Progenitor cell of endocrine pancreas (in vitro differentiated cells): ENCODE measurements around the gene VSNL1. TPM values are rescaled to one million over a fixed set of nuclear protein-coding genes. Genes with fewer than 3 reads are reported as not detected.

Experiments
- DNase-seq: peaks from one replicate; pipeline ENCODE4 v3.0.0; 2021; ENCODE audit warnings: low spot score; ENCODE audit not compliant: unreplicated experiment
- H3K27ac Mint-ChIP-seq: 2 replicates; pipeline ENCODE4 v1.8.0; 2021; ENCODE audit warnings: mild to moderate bottlenecking, moderate library complexity, mixed read lengths
- H3K27me3 Mint-ChIP-seq: 2 replicates; pipeline ENCODE4 v1.8.0; 2021; ENCODE audit warnings: mixed read lengths
- H3K36me3 Mint-ChIP-seq: 2 replicates; pipeline ENCODE4 v1.8.0; 2022; ENCODE audit warnings: mixed read lengths; ENCODE audit not compliant: insufficient read depth
- H3K4me1 Mint-ChIP-seq: 2 replicates; pipeline ENCODE4 v1.8.0; 2021; ENCODE audit warnings: low read depth, mixed read lengths
- H3K4me3 Mint-ChIP-seq: 2 replicates; pipeline ENCODE4 v1.8.0; 2021; ENCODE audit warnings: low read depth, mild to moderate bottlenecking, moderate library complexity, mixed read lengths
- H3K9me3 Mint-ChIP-seq: 2 replicates; pipeline ENCODE4 v1.8.0; 2021; ENCODE audit warnings: low read depth, mixed read lengths
- CTCF ChIP-seq: fragments of 200-600 bp; sonication (generic); IDR thresholded peaks from one replicate; pipeline ENCODE4 v1.5.0; 2021; ENCODE audit warnings: antibody characterized with exemption, mild to moderate bottlenecking; ENCODE audit not compliant: unreplicated experiment
- total RNA-seq: library from RNA; stranded (reverse); gene quantifications from 2 replicates; pipeline ENCODE4 v1.2.1, GENCODE V29; 2021

VSNL1 gene
- total RNA-seq, 1 donor from 2014 or later: 1.1 TPM

GRCh38 chr2:17680119-17680518 is 139.6 kb downstream of the VSNL1 start:
- H3K4me3 Mint-ChIP-seq: no peak overlapping the region
- TF ChIP-seq CTCF: no peak
- H3K36me3 Mint-ChIP-seq: peaks cover 10% of the 10 kb centered on the region
- H3K4me1 Mint-ChIP-seq: no peaks in the 10 kb centered on the region
- no peak overlapping the region for H3K27ac Mint-ChIP-seq
- no peak for DNase-seq
- no peaks in the 10 kb centered on the region for H3K27me3 Mint-ChIP-seq
- H3K9me3 Mint-ChIP-seq: no peaks in the 10 kb centered on the region

- no peaks in the 10 kb centered on the region for H3K27me3 Mint-ChIP-seq
- no peak overlapping the region for H3K4me3 Mint-ChIP-seq
- H3K36me3 Mint-ChIP-seq: peaks cover 9% of the 10 kb centered on the region
- no peaks in the 10 kb centered on the region for H3K9me3 Mint-ChIP-seq
- no peak for DNase-seq
- TF ChIP-seq CTCF: no peak
- H3K4me1 Mint-ChIP-seq: no peaks in the 10 kb centered on the region
- no peak overlapping the region for H3K27ac Mint-ChIP-seq
These were observed 141.8 kb downstream of the VSNL1 start for GRCh38 chr2:17682098-17682857.

GRCh38 chr2:17683981-17684380 is 143.5 kb downstream of the VSNL1 start:
- no peak for TF ChIP-seq CTCF
- Mint-ChIP-seq H3K36me3 (peaks cover 14% of the 10 kb centered on the region), H3K9me3 (no peaks in the 10 kb centered on the region), H3K27ac (no peak overlapping the region), H3K27me3 (no peaks in the 10 kb centered on the region), H3K4me1 (no peaks in the 10 kb centered on the region), H3K4me3 (no peak overlapping the region)
- DNase-seq: no peak

- no peaks in the 10 kb centered on the region for H3K27me3 Mint-ChIP-seq
- H3K27ac Mint-ChIP-seq: no peak overlapping the region
- H3K36me3 Mint-ChIP-seq: peaks cover 26% of the 10 kb centered on the region
These were observed 148.1 kb downstream of the VSNL1 start for GRCh38 chr2:17688600-17688999.

GRCh38 chr2:17689010-17689409 is 148.5 kb downstream of the VSNL1 start:
- no peak for DNase-seq
- Mint-ChIP-seq H3K4me3 (no peak overlapping the region), H3K9me3 (no peaks in the 10 kb centered on the region), H3K36me3 (peaks cover 30% of the 10 kb centered on the region), H3K27me3 (no peaks in the 10 kb centered on the region), H3K27ac (no peak overlapping the region), H3K4me1 (no peaks in the 10 kb centered on the region)
- TF ChIP-seq CTCF: no peak

More at GRCh38 chr2:17688600-17688999, 148.1 kb downstream of the VSNL1 start:
- TF ChIP-seq CTCF: no peak
- Mint-ChIP-seq H3K9me3 (no peaks in the 10 kb centered on the region), H3K4me3 (no peak overlapping the region), H3K4me1 (no peaks in the 10 kb centered on the region)
- no peak for DNase-seq
